Stomach (tissue), 4 donors: ENCODE measurements around the gene TCF7.

ENCODE experiments used
- EP300 ChIP-seq: sonication (generic); formaldehyde crosslinking; IDR thresholded peaks from one replicate; pipeline ENCODE4 v1.6.1; 2017; ENCODE audit warnings: antibody characterized with exemption
- POLR2A ChIP-seq, 4 donors: fragments of 450-650 bp; IDR thresholded peaks; one replicate each; pipeline ENCODE4 v1.6.1; 2016; ENCODE audit warnings: antibody characterized with exemption in 4 of 4, control low read depth in 2 of 4, mild to moderate bottlenecking in 1 of 4, moderate library complexity in 1 of 4
- POLR2AphosphoS5 ChIP-seq, 3 donors: sonication (generic); formaldehyde crosslinking; IDR thresholded peaks; one replicate each; pipeline ENCODE4 v1.6.1; 2016; ENCODE audit warnings: antibody characterized with exemption in 3 of 3
- TF ChIP-seq, protein P1 (sequence below), 7 experiments: fragments of 450-650 bp in 4 of 7; fragments of 200-600 bp in 3 of 7; sonication (generic) in 3 of 7; IDR thresholded peaks; one replicate each; pipeline ENCODE4 v1.5.1; 2016 to 2019; ENCODE audit warnings: antibody characterized with exemption in 7 of 7, control low read depth in 2 of 7, mild to moderate bottlenecking in 1 of 7

DNA sequence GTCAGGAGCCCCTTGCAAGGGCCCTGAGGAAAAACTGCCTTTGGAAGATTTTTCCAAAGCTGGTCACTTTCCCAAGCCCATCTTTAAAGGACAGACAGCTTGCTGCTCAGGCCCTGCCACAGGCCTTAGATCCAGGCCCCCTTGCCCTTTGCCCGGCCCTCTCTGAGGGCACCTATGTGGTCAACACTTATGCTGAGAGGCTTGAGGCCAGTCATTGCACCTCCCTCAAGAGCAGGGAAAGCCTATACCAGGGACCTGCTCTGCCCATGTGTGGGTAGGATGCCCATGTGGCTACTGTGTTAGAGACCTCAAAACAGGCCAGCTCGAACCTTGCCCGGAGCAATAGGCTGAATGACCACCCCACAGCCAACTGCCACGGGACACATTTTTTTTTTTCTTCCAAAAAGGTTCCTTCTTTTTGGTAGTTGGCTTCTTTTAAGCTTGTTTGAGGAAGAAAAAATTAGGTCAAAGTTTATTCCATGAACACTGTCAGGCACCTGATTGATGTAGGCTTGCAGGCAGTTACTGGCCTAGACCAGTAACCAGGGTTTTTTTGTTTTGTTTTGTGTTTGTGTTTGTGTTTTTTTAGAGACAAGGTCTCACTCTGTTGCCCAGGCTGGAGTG is 3.8 kb downstream of the TCF7 start:
- no peak for TF ChIP-seq POLR2AphosphoS5 (IDR thresholded peaks at IDR 0.05)
- TF ChIP-seq, protein P1, sequence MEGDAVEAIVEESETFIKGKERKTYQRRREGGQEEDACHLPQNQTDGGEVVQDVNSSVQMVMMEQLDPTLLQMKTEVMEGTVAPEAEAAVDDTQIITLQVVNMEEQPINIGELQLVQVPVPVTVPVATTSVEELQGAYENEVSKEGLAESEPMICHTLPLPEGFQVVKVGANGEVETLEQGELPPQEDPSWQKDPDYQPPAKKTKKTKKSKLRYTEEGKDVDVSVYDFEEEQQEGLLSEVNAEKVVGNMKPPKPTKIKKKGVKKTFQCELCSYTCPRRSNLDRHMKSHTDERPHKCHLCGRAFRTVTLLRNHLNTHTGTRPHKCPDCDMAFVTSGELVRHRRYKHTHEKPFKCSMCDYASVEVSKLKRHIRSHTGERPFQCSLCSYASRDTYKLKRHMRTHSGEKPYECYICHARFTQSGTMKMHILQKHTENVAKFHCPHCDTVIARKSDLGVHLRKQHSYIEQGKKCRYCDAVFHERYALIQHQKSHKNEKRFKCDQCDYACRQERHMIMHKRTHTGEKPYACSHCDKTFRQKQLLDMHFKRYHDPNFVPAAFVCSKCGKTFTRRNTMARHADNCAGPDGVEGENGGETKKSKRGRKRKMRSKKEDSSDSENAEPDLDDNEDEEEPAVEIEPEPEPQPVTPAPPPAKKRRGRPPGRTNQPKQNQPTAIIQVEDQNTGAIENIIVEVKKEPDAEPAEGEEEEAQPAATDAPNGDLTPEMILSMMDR (IDR thresholded peaks at IDR 0.05) = no peak
- TF ChIP-seq POLR2A (IDR thresholded peaks at IDR 0.05) = no peak
- no peak for TF ChIP-seq EP300
